Stimulated activated naive CD8-positive, alpha-beta T cell treated with anti-CD3 and anti-CD28 coated beads, Interleukin-15, Interleukin-2, amounts not matched to agents 100 U/mL and 50 U/mL, for 24 hours (primary cell): ENCODE measurements around the gene RET.

Experiments used
- ATAC-seq: fragments of 150-1000 bp; cut with Tn5 transposase; one replicate; pipeline ENCODE4 v1.10.0; 2021
- DNase-seq: peaks from one replicate; pipeline ENCODE4 v3.0.0; 2021

The RET gene

DNA sequence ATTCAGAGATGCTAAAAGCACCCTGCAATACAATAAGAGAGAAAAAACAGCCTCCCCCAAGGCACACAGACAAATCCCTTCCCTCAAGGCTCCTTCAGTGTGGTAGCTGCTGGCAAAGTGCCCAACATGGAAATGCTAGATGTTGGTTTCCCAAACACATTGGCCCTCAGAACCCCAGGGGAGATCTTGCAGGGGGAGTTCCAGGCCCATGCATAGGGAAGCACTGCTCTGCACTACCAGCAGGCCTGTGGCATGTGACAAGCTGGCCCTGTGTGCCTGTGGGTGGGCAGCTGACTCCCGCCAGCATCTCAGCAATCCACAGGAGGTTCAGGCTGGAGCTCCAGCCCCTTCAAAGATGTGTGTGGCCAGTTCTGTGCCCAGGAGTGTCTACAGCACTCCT lies 44.6 kb downstream of the RET start:
- DNase-seq (no peak), ATAC-seq (no peak)

- no peak for DNase-seq
- no peak for ATAC-seq
Measured at GRCh38 chr10:43122096-43122495, 45.2 kb downstream of the RET start.

DNA sequence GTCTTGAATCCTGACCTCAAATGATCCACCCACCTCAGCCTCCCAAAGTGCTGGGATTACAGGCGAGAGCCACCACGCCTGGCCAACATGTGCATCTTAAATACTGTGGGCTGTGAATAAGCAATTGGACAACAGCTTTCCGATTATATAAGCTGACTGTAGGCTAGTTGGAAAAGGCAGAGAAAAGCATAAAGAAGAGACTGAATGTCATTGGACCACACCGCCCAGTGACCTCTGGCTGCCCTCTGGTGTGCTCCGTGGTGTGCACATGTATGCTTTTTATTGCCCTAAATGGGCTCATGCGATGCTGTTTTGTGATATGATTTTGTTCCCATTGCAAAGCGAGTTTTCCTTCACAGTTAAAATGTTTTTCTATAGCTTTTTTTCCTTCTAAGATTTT lies 46.0 kb downstream of the RET start:
- ATAC-seq: no peak
- no peak for DNase-seq

GRCh38 chr10:43123361-43124093 lies 46.7 kb downstream of the RET start:
- ATAC-seq (no peak), DNase-seq (no peak)

GRCh38 chr10:43124094-43124521 lies 47.2 kb downstream of the RET start:
- no peak for ATAC-seq
- DNase-seq: no peak

DNA sequence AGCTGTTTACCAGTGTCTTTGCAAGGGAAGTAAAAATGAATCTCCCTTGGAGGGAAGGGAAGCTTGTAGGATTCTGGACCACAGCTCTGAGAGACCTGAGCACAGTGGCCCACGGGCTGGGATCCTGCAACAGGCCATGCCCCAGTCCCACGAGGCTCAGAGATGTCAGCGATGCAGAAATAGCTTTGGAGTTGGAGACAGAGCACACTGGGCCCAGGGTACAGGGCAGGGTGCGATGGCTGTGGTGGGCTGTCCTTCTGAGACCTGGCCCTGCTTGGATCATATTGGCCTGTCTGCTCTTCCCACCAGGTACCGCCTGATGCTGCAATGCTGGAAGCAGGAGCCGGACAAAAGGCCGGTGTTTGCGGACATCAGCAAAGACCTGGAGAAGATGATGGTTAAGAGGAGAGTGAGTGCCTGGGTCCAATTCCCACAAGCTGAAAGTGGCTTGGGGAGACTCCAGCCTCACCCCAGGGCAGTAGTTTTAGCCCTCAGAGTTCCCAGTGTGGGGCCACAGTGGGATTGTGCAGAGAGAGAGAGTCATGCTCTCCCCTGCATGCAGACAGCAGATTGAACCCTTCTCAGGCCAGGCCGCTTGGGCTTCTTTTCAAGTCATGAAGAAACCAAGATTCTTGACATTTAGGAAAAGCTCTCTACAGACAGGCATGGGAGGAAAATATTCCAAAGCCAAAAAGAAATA lies 47.9 kb downstream of the RET start:
- DNase-seq: no peak
- ATAC-seq: no peak

DNA sequence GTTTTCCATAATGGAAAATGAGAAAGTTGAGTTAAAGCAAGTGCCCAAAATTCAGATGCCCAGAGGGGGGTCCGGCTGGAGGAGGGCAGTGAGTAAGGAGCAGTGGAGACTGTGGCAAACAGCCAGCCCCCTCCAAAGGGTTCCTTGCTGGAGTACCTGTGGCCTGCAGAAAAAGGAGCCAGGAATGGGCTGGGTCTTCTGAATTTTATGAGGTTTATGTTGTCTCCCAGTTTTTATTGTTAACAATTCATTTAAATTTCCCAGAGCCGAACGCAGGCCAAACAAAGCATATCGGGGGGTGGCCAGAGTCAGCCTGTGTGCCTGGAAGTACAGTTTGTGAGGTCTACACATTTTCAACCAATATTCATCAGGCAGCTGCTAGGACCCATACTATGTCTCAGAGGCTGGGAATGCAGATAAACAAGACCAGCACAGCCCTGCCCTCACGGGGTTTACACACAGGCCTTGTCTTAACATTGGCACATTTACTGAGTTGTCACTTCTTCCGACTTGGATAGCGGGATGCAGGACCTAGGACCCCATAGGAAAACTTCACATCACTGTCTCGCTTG lies 48.5 kb downstream of the RET start:
- ATAC-seq (no peak), DNase-seq (no peak)

- DNase-seq (peak; percentile 2), ATAC-seq (no peak)
Measured at GRCh38 chr10:43125881-43126731, 49.2 kb downstream of the RET start.

DNA sequence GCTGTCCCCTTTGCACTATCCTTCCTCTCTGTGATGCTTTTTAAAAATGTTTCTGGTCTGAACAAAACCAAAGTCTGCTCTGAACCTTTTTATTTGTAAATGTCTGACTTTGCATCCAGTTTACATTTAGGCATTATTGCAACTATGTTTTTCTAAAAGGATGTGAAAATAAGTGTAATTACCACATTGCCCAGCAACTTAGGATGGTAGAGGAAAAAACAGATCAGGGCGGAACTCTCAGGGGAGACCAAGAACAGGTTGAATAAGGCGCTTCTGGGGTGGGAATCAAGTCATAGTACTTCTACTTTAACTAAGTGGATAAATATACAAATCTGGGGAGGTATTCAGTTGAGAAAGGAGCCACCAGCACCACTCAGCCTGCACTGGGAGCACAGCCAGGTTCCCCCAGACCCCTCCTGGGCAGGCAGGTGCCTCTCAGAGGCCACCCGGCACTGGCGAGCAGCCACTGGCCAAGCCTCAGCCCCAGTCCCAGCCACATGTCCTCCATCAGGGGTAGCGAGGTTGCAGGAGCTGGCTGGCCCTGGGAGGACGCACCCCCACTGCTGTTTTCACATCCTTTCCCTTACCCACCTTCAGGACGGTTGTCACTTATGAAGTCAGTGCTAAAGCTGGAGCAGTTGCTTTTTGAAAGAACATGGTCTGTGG lies 50.0 kb downstream of the RET start:
- peak; percentile 3 for DNase-seq
- no peak for ATAC-seq

- ATAC-seq (no peak), DNase-seq (no peak)
Measured at GRCh38 chr10:43127442-43127841, 50.6 kb downstream of the RET start.

DNA sequence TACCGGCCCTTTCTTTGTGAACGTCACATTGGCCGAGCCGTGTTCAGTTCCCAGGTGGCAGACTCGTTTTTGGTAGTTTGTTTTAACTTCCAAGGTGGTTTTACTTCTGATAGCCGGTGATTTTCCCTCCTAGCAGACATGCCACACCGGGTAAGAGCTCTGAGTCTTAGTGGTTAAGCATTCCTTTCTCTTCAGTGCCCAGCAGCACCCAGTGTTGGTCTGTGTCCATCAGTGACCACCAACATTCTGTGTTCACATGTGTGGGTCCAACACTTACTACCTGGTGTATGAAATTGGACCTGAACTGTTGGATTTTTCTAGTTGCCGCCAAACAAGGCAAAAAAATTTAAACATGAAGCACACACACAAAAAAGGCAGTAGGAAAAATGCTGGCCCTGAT lies 51.5 kb downstream of the RET start:
- no peak for ATAC-seq
- no peak for DNase-seq

GRCh38 chr10:43128958-43129706 lies 52.3 kb downstream of the RET start:
- ATAC-seq (peak; percentile 69), DNase-seq (no peak)

DNA sequence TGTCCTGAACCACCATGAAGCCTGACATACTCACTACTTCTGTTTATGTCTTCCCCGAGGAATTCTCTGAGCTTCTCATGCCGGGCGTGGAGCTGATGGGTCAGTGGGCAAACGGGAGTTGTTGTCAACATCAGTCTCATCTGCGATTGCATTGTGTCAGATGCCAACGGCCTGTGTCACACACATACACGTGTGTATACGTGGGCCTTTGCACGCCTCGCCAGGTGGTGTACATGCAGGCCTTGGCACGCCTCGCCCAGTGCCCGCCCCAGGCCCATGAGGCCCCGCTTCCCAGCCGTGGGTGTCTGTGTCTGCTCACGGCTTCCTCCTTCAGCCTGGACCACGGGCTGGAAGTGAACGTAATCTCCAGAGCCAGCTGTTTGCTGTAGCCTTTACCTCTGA lies 53.9 kb downstream of the RET start:
- ATAC-seq: no peak
- no peak for DNase-seq

- ATAC-seq (no peak), DNase-seq (no peak)
Measured at GRCh38 chr10:43131256-43131655, 54.4 kb downstream of the RET start.

DNA sequence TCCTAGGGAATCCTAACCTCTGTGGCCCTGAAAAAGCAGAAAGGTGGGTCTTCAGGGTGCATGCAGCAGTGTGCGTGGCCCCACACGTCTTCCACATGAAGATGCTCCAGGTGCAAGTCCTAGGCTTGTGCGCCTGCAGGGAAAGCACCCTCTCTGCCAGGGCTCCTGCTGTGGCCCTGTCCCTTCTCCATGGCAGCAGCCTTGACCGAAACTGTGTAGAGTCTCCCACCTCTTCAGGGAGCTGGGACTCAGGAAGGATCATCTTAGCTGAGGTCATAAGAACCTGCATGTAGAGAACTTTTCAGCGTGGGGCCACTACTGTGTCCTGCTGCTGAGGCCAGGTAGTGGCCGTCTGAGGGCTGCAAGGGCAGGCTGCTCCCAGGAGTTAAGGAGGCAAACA lies 55.0 kb downstream of the RET start:
- DNase-seq (no peak), ATAC-seq (no peak)

- no peak for DNase-seq
- ATAC-seq: no peak
Measured at GRCh38 chr10:43132867-43133787, 56.3 kb downstream of the RET start.

GRCh38 chr10:43134126-43134905 lies 57.4 kb downstream of the RET start:
- no peak for DNase-seq
- ATAC-seq: no peak

DNA sequence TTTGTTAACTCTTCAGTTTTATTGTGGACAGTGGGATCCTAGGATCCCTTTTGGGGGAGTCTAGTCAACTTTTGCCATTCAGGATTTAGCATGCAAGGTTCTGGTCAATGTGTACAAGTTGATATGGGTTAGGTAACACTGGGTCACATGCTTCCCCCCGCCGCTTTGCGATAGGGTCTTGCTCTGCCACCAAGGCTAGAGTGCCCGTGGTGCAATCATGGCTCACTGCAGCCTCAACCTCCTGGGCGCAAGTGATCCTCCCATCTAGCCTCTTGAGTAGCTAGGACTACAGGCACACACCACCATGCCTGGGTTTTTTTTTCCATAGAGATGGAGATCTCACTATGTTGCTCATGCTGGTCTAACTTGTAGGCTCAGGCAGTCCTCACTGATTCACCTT lies 58.2 kb downstream of the RET start:
- ATAC-seq: no peak

GRCh38 chr10:43135656-43136055 lies 58.8 kb downstream of the RET start:
- ATAC-seq (no peak), DNase-seq (no peak)

More for the DNA sequence above, 58.2 kb downstream of the RET start:
- no peak for DNase-seq
